IPS-NIHi11 (cell line): Measurements from ENCODE around the gene MAP3K7CL.

Source experiments
- DNase-seq: peaks from one replicate; pipeline ENCODE4 v3.0.0; 2012; ENCODE audit warnings: mixed read lengths, low spot score

MAP3K7CL gene

DNA sequence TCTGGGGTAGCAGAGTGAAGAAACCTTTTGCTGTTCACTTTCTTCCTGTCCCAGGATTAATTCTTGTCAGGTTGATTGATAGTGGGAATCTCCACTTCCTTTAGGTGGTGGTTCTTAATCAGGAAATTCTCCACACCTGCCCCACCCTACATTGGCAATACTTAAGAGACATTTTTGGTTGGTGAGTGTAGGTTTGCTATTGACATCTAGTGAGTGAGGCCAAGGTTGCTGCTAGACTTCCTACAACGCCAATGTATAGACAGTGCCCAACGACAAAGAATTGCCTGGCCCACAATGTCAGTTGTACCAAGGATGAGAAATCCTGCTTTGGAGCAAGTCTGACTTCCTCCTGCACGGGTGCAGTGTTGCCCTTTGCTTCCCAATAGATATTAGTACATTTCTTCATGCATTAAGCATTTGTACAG, 38.5 kb downstream of the MAP3K7CL start:
- DNase-seq = no peak

- DNase-seq = no peak
These were observed 40.5 kb downstream of the MAP3K7CL start for GRCh38 chr21:29170944-29171343.

- DNase-seq = no peak
These were observed 41.8 kb downstream of the MAP3K7CL start for GRCh38 chr21:29172282-29172681.

DNA sequence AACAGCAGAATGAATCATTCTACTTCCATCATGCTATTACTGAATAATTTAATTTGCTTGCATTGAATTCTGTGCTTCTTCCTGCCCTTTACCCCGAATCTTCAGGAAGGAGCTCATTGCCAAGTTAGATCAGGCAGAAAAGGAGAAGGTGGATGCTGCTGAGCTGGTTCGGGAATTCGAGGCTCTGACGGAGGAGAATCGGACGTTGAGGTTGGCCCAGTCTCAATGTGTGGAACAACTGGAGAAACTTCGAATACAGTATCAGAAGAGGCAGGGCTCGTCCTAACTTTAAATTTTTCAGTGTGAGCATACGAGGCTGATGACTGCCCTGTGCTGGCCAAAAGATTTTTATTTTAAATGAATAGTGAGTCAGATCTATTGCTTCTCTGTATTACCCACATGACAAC, 44.2 kb downstream of the MAP3K7CL start:
- no peak for DNase-seq

DNA sequence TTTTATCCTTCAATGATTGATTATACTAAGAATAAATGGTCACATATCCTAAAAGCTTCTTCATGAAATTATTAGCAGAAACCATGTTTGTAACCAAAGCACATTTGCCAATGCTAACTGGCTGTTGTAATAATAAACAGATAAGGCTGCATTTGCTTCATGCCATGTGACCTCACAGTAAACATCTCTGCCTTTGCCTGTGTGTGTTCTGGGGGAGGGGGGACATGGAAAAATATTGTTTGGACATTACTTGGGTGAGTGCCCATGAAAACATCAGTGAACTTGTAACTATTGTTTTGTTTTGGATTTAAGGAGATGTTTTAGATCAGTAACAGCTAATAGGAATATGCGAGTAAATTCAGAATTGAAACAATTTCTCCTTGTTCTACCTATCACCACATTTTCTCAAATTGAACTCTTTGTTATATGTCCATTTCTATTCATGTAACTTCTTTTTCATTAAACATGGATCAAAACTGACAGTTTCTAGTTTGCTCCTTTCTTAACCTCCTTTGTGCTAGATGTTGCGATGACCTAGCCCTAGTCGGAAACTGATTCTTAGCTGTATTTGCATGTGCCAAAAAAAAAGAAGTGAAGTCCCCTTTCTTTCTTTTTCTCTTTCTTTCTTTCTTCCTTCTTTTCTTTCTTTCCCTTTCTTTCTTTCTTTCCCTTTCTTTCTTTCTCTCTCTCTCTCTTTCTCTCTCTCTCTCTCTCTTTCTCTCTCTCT, 45.1 kb downstream of the MAP3K7CL start:
- DNase-seq = no peak

- no peak for DNase-seq
These were observed 46.2 kb downstream of the MAP3K7CL start for GRCh38 chr21:29176471-29177120.

- DNase-seq = no peak
These were observed 47.4 kb downstream of the MAP3K7CL start for GRCh38 chr21:29177800-29178199.

- DNase-seq = no peak
These were observed 48.5 kb downstream of the MAP3K7CL start for GRCh38 chr21:29178926-29179325.

DNA sequence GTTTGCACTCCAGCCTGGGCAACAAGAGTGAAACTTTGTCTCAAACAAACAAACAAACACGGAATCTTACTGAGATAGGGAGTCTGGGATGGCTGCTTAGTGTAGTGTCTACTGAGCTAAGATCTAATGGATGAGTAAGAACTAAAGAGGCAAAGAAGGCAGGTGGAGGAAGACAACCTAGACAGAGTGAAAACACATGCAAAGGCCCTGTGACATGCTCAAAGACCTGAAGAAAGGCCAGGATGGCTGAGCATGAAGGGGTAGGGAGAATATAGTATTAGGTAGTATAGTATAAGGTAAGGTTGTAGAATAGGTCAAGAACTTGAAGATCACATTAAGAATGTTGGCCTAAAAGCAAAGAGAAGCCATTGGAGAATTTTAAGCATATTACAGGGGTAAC, 49.1 kb downstream of the MAP3K7CL start:
- no peak for DNase-seq

- no peak for DNase-seq
These were observed 51.5 kb downstream of the MAP3K7CL start for GRCh38 chr21:29181799-29182470.

- no peak for DNase-seq
These were observed 52.2 kb downstream of the MAP3K7CL start for GRCh38 chr21:29182691-29183092.

- DNase-seq = no peak
These were observed 53.6 kb downstream of the MAP3K7CL start for GRCh38 chr21:29184037-29184436.

DNA sequence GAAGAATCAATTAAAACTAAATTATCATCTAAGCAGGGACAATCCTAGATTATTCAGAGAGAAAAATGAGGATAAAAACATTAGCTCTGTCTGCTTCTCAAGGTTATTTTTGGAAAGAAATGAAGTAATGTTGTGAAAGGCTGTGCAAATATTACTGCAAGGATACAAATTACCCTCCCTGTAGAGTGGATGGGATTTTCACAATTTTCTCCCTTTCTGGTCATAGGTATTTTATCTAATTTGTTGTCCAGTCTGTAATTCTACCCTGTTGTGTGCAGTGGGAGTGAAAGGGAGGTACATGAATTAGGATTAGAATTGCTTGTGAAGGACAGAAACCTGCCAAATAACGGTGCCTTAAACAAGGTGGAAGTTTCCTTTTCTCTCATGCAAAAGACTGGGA, 54.7 kb downstream of the MAP3K7CL start:
- no peak for DNase-seq

GRCh38 chr21:29185633-29186032, 55.2 kb downstream of the MAP3K7CL start:
- DNase-seq = no peak

DNA sequence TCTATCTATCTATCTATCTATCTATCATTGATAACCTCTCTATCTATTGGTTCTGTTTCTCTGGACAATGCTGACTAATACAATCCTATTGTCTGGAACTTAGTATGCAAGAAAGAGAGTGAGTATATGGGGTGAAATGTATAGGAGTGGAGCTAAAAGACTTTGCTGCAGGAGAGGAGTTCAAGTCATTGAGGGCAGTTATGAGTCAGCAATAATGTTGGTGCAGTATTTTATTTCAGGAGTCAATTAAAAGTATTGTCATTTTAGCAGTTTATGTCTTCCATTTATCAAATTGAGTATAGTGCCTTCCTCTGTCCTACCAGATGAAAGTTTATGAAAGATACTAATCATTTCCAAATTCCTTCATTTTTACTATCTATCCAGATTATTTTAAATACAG, 55.8 kb downstream of the MAP3K7CL start:
- DNase-seq = no peak

DNA sequence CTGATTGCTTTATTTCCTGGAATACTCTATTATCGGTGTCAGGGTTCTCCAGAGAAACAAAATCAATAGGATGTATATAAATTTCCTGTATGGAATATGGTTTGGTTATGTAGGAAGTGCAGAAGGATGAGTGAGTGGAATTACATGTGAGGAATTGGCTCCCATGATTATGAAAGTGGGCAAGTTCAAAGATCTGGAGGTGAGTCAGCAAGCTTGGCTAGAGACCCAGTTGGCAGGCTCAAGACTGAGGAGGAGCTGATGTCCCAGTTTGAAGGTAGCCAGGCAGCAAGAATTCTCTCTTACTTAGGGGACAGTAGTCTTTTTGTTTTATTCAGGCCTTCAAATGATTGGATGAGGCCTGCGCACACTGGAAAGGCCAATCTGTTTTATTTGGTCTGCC, 57.5 kb downstream of the MAP3K7CL start:
- no peak for DNase-seq

DNA sequence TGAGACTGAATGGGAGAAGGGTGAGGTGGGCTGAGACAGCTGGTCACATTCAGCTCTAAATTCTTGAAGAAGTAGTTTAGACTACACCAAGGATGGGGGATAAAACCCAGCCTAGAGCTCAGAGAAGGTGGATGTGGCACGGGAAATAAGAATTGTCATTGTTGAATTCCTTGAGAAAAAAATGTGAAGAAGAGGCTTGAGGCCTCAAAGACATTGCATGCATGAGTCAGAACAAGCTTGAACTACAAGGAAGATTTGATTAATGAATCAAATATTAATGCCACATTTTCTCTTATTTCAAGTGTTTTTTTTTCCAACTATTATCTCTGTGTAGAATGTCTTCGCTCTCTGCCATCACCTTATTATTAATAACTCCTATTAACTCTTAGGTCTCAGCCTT, 58.9 kb downstream of the MAP3K7CL start:
- DNase-seq = no peak

GRCh38 chr21:29190923-29191331, 60.5 kb downstream of the MAP3K7CL start:
- DNase-seq = no peak

DNA sequence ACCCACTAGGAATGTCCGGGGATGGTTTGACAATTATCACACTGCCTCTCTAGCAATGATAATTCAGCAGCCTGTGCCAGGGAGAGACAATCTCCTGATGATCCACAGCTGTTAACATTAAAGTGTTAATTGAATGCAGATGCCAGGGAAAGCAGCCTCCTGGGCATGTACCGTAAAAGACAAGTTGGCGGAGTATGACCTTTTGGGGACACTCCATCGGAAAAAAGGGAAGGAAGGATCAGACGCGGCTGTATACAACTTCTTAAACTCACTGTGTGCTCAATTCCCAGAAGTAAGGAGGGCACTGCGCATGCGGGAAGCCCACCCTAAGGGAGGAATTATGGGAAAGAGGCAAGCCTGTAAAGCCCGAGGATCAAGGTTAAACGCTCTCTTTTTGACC, 62.6 kb downstream of the MAP3K7CL start:
- DNase-seq = no peak

DNA sequence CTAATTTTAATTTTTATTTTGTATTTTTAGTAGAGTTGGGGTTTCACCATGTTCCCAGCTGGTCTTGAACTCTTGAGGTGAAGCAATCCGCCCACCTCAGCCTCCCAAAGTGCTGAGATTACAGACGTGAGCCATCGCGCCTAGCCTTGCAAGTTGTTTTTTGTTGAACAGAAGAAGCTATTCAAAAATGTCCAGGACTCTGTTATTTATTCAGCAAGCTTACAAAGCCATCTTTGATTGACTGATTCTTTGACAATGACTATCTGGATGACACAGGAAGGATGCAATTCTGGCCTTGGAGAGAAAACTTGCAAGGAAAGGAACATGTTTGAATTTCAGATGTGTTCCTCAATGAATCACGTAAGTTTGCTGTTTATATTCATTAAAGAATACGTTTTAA, 63.5 kb downstream of the MAP3K7CL start:
- DNase-seq = no peak

DNA sequence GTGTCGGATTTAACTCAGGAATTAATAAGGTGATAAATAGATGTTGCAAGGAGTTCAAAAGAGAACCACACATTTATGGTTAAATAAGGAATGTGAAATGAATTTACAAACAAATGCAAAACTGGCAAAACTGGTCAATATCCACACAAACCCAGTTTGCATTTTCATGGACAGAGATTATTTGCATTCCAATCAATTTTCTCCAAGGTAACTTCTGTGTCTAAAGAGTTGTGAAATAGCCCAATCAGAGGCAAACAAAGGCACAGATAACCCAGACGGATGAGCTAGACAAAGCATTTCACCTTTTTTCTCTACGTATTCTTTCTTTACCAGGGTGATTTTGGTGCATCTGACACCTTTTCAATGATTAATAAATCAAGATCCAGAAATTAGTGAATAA, 63.9 kb downstream of the MAP3K7CL start:
- DNase-seq = no peak

- DNase-seq = no peak
These were observed 64.4 kb downstream of the MAP3K7CL start for GRCh38 chr21:29194847-29195246.

GRCh38 chr21:29195981-29196669, 65.7 kb downstream of the MAP3K7CL start:
- peak; percentile 24 for DNase-seq
